Muscle of arm (tissue), 12 donors: ENCODE data around the gene PLEKHA7. TPM values are rescaled to one million over a fixed set of nuclear protein-coding genes. Genes with fewer than 3 reads are reported as not detected.

Experiments
- DNase-seq: peaks from one replicate; pipeline ENCODE4 v3.0.0-alpha.2; 2013
- polyA plus RNA-seq, 12 donors: library from polyadenylated mRNA; unstranded; fragments of 120-200 nt; gene quantifications; one replicate each; pipeline ENCODE4 v1.2.1, GENCODE V29; 2013; ENCODE audit not compliant: insufficient read length in 12 of 12

The PLEKHA7 gene
- polyA plus RNA-seq, 12 donors = 4.9 to 20.3 (median 6.0) TPM; not detected in 1

DNA sequence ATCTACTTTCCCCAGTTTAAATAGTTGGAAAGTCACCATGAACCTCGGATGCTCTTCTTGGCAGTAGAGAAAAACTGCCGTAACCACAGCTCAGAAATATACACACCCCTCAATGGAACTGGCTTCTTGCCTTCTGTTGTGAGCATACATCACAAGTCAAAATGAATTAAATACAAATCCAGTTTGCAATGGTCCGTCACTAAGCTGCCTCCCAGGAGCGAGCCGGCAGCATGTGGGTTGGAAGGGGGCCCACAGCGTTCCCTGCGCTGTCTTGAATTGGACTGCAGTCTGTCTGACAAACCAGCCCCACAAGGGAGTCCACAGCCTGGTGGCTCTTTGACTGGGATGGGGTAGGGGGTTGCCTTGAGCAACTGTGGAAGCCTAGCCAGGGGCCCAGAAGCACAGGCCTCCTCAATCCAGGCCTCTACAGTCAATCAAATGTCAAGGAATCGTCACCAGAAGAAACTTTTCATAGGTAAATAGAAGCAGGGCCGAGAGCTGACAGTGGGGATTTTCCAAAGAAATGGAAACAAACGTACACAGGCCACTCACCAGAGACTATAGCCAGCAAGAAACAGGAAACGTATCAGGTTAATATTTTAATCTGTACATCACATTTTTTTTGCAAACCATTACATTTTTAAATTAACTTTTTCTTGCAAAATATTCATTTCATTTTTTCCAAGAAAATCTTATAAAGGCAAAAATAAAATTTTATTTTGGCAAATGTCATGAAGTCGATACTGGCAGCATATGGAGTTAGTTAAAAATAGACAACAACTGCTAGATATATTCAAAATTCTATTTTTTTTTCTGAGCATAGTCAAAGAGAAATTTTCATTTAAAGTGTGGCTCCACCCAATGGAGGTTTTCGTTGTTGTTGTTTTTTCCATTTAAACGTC is 237.3 kb downstream of the PLEKHA7 start:
- DNase-seq = peak; percentile 91

DNA sequence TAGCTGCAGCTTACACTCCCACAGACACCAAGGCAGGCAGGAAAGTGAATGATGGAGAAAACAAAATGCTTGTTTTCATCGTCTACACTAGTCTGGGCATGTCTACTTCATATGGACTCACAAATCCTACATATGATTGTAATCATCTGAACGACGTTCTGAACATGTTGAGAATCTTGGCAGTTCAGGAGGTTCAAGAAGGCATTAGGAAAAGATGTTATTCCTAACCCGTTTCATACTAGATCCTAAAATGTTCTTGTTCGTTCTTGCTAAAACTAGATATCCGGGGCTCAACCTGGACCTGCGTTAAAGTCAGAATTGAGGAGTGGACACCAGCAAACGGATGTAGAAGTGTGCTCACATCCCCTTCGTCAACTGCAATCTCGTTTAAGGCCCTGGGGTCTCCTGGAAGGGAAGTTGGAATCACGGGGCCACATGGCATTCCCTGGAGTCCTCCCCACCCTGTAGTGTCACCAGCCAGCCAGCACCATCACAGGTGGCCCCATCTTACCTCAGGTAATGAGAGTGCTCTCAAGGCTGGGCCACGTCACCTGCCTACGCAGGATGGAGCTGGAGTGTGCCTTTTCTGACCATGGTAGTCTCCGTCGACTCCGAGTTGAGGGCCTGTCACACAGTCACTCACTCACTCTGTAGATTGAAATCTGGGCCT is 238.5 kb downstream of the PLEKHA7 start:
- peak; percentile 45 for DNase-seq

DNA sequence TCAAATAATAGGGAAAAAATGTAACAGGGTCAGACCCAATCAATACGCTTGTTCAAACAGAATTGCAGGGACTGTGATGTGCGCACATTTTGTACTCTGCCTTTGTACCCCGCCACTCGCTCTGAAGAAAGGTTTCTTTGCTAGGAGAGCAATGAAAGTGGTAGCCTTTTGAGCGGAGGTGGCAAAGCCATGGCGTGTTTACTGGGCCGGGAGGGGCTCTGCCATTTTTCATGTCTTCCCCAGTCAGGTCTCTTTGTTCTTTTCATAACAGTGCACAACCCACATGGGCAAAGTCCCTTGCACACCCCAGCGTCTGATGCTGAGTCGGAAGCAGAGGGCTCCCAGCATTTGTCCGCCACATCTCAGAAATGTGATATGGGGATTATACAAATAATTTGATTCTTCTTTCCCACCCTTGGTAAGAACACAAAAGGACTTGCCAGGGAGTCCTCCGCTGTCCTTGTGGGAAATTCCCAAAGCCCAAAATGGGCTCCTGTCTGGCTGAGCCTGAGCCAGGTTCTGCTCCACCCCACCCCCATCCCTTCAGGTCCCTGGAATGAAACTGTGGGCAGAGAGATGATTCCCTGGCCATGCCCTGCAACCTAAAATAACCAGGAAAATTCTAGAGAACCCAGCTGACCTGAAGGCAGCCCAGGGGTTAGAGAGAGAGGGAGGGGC is 239.1 kb downstream of the PLEKHA7 start:
- no peak for DNase-seq

DNA sequence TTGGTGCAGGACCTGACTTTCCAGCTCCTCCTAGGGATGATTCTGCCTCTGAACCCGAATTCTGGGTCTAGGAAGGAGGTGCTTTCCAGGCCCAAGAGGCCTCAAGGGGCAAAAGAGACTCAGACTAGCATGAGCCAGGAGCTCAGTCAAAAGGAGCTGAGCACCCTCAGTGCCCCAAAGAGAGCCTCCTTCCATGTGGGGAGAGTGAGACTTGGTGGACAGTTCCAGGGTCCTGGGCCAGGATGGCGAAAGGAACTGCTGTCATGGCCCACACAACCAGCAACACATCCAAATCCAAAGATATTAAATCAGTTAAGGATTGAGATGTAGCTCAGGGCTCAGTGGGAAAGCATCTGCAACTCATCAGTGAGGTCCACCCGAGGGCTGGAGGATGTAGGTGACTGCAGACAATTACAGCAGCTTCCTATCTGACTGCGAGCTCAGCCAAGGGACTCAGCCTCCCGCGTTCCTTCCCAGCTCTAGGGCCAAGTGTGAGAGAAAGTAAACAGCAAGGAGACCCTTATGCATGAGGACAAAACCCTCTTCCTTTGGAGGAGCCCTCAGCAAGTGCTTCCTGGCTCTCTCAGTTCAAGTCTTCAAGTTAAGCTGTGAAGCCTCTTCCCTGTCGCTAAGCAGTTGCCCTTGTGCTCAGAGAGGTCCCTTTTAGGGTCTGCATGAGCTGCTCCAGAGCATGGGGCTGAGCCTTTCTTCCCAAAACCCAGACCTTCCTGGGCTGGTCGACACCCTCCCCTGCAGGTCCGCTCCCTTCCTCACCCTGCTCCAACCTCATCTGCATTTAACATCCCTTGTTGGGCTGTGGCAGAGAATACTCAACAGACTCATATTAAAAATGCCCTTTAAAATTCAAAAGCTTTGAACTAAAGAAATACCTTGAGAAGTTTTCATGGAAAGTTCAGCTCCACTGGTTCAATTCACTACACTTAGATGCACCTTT is 240.0 kb downstream of the PLEKHA7 start:
- DNase-seq = peak; percentile 64

DNA sequence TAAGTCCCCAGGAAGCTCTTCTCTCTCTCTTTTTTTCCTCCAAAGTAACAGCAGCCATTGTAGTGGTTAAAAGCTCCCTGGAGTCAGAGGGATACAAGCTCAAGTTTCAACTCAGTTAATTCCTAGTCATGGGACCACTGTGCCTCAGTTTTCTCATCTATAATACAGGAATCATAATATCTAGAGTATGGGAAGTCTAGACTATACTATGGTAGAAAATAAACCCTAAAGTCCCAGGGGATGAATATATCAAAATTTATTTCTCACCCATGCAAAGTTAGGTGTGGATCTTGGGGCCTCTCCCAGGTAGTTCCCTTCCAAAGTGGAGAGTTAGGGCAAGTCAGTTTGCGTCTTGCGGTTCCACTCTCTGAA is 242.1 kb downstream of the PLEKHA7 start:
- DNase-seq = no peak

DNA sequence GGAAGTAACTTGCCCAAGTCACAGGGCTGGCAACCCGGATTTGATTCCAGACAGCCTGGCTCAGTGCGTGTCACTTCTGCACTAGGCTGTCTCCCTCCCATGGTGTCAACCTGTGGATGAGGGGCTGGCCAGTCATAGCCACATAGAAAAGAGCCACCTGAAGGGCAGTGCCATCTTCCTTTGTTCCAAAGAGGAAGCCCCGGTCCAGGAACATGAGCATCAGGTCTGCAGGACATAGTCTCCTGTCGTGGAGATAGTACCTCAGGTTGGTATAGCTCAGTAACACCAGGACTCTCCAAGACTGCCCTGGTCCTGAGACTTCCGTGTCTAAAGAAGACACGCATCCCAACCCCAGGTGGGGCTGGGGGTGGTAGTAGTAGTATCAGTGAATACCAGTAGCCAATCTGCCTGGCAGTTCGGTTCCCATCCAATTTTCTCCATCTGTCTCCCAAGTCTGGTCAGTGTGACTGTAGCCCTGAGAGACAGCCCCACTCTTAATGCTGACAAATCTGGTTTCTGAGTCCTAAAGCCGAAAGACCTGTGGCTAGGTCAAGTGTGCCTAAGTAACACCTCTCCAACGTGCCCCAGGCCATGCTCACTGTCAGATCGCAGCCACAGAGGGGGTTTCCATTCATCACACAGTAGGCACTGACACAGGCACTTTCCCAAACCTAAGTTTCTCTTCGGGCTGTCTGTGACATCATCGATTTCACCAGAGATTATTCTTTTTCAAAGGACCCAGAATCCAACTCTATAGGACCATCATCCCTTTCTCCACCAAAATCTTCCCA is 242.7 kb downstream of the PLEKHA7 start:
- no peak for DNase-seq

DNA sequence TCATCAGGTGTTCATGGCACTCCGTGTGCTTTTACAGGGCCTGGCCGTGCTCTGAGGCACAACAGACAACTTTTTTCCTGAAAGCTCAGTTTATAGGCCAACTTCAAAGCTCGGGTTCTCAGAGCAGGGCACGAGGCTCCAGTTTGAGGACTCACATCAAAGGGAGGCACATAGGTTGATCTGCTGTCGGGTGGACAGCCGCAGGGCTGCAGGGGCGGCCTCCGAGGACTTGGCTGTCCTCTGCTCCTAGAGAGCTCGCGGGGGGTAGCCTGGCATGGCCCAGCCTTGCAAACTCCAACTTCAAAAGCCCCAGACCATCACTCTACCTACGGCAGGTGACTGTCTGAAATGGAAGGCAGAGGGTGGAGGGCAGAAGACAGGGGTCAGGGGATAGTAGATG is 244.2 kb downstream of the PLEKHA7 start:
- DNase-seq = no peak

DNA sequence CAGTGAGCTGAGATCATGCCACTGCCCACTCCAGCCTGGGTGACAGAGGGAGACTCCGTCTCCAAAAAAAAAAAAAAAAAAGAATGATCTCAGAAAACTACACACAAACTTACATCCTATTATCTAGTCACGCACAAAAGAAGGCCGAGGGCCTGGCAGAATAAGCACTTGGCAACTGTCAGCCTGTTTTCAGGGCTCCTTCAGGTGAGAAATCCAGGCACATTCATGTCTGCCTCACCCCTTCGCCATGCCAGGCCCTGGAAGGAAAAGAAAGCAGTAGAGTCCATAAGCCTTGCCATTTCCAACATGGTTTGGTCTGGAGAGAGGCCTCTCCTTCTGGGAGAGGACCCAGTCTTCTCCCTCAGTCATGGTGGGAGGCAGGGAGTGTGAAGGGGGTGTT is 244.8 kb downstream of the PLEKHA7 start:
- DNase-seq = no peak

DNA sequence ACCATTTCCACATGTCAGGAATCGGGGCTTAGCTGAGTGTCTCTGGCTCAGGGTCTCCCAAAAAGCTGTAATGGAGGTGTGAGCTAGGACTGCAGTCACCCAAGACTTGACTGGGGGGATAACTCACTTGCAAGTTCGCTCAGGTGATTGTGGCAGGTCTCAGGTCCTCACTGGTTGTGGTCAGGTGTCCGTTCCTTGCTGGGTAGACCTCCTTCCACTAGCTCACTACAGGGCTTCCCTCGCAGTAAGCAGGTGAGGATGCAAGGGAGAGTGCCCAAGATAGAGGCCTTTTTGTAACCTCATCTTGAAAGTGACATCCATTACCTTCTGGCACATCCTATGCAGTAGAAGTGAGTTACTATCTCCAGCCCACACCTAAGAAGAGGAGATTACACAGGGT is 246.3 kb downstream of the PLEKHA7 start:
- DNase-seq = no peak

DNA sequence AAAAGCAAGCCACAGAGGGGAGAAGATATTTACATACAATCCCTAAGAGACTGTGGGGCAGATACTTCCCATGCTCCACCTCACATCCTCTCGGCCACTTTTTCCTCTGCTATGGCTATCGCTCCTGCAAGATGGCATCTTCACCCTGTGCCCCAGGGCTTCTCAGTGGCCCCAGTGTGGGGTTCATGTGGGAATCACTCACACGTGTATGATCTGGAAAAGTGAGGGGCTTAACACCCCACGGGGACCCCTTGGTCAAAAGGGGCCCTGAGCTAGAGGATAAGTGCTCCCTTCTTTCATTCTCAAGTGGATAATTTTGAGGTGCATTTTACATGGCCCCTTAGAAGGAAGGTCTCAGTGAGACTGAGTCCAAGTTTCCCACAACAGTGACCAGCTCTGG is 247.1 kb downstream of the PLEKHA7 start:
- no peak for DNase-seq

DNA sequence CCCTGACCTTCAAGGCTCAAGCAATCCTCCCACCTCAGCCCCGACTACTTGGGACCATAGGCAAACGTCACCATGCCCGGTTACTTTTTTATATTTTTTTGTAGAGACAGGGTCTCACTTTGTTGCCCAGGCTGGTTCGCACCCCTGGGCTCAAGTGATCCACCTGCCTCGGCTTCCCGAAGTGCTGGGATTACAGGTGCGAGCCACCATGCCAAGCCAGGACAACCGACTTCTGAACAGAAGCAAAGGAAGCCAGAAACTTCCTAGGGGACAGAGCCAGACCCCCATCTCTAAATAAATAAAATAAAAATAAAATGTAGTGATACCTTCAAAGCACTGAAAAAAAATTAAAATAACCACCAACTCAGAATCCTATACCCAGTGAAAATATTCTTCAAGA is 249.3 kb downstream of the PLEKHA7 start:
- DNase-seq = no peak

DNA sequence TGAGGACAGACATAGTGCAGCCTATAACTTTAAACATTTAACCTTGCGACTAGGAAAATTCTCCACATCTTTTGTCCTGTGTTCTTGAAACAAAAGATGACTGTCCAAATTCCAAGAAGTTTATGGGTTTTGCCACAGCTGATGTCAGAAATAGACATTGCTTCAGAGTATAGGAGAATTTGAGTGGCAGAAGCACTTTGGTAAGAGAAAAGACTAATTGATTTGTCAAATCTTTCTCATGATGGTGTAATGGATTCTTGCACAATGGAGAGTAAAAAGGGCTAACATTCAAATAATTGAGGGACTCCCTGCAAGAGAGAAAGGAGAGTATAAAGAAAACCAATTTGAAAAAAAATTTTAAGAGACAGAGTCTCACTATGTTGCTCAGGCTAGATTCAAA is 250.5 kb downstream of the PLEKHA7 start:
- no peak for DNase-seq

DNA sequence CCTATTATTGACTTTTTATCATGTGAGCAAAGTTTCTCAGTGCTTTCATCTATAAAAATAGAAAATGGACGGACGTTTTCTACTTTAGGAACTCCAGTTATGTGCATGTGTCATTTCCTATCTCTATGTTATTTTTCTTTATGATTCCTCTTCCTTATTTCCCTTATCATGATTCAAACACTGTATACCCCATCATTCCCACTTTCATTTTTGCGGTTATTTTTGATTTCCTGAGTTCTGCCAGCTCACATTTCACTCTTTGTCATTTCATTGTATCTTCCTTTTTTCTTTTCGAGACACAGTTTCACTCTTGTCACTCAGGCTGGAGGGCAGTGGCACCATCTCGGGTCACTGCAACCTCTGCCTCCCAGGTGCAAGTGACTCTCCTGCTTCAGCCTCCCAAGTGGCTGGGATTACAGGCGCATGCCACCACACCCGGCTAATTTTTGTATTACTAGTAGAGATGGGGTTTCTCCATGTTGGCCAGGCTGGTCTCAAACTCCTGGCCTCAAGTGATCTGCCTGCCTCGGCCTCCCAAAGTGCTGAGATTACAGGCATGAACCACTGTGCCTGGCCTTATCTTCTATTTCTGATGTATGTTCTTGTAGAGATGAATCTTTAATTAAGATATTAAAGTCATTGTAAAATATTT is 254.2 kb downstream of the PLEKHA7 start:
- DNase-seq = no peak

DNA sequence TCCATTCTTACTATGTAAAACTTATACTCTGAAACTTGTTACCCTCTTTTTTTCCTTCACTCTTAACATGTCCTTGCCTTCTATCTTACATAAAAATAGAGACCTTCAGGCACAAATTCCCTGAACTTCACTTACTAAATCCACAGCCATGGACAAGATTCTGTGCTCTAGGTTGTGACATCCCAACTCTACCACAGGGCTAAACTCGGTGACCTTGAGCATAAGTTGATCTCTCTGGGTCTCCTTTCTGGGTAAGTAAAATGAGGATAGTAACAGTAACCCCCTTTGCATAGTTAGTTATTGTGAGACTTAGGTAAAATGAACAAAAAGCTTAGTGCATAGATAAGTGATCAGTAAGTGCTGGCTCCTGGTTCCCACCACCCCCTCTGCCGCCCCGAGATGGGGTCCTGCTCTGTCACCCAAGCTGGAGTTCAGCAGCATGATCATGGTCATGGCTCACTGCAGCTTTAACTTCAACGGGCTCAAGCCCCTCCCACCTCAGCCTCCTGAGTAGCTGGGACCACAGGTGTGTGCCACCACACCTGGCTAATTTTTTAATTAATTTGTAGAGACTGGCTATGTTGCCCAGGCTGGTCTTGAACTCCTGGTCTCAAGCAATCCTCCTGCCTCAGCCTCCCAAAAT is 255.7 kb downstream of the PLEKHA7 start:
- DNase-seq = no peak

DNA sequence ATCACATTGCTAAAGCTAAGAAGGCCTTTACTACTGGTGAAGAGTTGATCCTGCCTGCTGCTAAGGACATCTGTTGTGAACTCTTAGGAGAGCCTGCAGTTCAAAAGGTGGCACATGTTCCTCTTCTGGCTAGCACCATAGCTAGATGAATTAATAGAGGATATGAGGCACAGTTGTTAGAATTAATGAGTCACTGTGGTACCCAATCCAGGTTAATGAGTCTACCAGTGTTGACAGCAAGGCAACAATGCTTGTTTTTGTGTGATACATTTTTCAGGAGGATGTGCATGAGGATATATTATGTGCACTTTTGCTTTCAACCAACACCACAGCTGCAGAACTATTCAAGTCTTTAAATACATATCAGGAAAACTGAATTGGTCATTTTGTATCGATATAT is 263.8 kb downstream of the PLEKHA7 start:
- DNase-seq = no peak

DNA sequence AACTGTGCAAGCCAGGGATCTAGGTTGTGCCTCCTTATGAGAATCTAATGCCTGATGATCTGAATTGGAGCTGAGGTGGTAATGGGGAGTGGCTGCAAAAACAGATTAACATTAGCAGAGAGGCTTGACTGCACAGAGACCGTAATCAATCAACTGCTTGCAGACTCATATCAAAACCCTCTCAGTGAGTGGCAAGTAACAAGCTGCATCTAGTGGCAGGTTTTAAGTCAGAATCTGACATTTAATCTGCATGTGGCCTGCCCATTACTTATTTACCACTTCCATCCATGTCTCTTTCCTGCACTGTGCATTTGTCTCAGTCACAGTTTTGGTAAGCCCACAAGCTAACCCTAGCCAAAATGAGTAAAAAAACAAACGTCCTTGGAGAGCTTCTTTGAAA is 264.5 kb downstream of the PLEKHA7 start:
- no peak for DNase-seq

DNA sequence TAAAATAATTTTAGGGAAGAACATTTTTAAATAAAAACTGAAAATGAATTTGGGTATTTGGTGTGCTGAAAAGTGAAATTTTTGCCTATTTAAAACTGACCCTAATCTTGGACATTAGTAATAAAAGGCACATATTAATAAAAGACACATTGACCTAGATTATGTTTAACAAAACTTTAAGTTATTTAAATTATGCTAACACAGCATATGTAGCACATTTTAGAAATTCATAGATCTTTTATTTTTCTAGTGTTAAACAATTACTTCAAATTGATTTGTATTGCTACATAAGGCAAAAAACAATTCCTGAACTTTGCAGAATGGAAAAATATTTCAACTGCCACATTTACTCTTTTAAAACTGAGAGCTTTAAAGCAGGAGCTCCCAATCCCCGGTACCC is 265.1 kb downstream of the PLEKHA7 start:
- no peak for DNase-seq

DNA sequence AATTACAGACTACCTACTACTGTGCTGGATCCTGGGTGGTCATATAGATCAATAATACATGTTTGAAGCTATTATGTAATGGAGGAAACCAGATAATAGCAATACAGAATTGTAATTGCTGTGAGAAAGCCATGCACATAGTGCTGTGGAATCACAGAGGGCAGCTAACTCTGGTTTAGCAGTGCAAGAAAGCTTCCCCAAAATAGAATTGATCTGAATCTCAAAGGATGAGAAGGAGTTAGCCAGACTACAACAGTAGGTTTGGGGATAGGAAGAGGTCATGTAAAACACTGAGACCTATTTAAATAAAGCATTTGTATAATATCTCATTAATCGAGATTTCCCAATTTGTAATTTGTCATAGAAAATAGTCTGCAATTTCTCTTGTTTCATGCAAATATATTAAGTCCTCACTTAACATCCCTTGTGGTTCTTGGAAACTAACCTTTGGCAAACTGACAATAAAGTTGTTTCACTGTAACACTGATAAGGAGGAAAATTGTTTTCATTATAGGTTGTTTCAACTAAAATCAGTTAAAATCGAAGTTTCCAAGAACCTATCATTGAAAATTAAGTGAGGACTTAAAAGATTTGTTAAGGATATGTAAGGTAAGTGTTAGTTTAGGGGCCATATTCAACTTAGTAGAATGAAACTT is 268.1 kb downstream of the PLEKHA7 start:
- no peak for DNase-seq

DNA sequence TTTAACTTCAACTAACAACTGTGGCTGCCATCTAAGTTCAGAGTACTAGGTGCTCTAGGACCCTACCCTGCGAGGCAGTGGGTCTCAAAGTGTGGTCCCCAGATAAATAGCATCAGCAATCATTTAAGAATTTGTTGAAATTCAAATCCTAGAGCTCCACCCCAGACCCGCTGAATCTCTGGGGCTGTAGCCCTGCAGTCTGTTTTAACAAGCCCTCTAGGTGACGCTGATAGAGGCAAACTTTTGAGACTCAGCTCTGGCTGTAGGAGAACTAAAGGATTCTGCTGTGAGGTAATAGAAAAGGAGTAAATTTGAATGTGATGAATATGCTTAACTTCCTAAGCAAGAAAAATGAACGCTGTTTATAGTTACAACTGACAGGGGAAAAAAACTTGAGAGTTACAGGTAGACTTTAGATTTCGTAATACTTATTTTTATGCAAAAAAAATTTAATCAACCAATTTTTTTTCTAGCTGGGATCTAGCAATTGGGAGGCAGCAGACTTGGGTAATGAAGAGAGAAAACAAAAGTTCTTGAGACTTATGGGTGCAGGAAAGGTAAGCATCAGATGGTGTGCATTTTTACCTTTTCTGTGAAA is 270.0 kb downstream of the PLEKHA7 start:
- DNase-seq = no peak
